HepG2 (cell line): ENCODE results near the gene B4GALT1. TPM values are rescaled to one million over a fixed set of nuclear protein-coding genes. Genes with fewer than 3 reads are reported as not detected.

Experiments
- CAMTA2 ChIP-seq: sonication (generic); formaldehyde crosslinking; IDR thresholded peaks from 2 replicates; pipeline ENCODE4 v1.4.0; 2020; ENCODE audit warnings: mild to moderate bottlenecking, missing genetic modification reagents, borderline replicate concordance
- FOXO1 ChIP-seq: sonication (generic); formaldehyde crosslinking; IDR thresholded peaks from 2 replicates; pipeline ENCODE4 v1.4.0; 2020; ENCODE audit warnings: missing genetic modification reagents
- HIVEP1 ChIP-seq: sonication (generic); formaldehyde crosslinking; IDR thresholded peaks from 2 replicates; pipeline ENCODE4 v1.4.0; 2020; ENCODE audit warnings: mild to moderate bottlenecking, missing genetic modification reagents
- MAFG ChIP-seq: sonication (generic); formaldehyde crosslinking; IDR thresholded peaks from 2 replicates; pipeline ENCODE4 v1.5.1; 2020; ENCODE audit warnings: mild to moderate bottlenecking, missing genetic modification reagents
- MAFK ChIP-seq, 2 experiments: IDR thresholded peaks in 1 of 2; conservative IDR thresholded peaks in 1 of 2; 2 replicates each; pipeline ENCODE4 v1.6.1; 2011; ENCODE audit warnings: improper control_type of control experiment in 2 of 2, low read length in 2 of 2
- MYPOP ChIP-seq: sonication (generic); formaldehyde crosslinking; IDR thresholded peaks from 2 replicates; pipeline ENCODE4 v1.8.1; 2023; ENCODE audit warnings: mild to moderate bottlenecking, moderate library complexity, missing genetic modification reagents
- NONO ChIP-seq, 2 experiments: fragments of 450-650 bp in 1 of 2; sonication (generic) in 1 of 2; formaldehyde crosslinking in 1 of 2; IDR thresholded peaks in 1 of 2; conservative IDR thresholded peaks in 1 of 2; 2 replicates each; pipeline versions ENCODE4 v1.6.1 to v1.8.0; 2017 to 2022; ENCODE audit warnings: mild to moderate bottlenecking in 1 of 2, missing genetic modification reagents in 1 of 2, moderate library complexity in 1 of 2
- PHF8 ChIP-seq: sonication (generic); formaldehyde crosslinking; IDR thresholded peaks from 2 replicates; pipeline ENCODE4 v1.5.0; 2020; ENCODE audit warnings: missing genetic modification reagents
- PLSCR1 ChIP-seq: sonication (generic); formaldehyde crosslinking; IDR thresholded peaks from 2 replicates; pipeline ENCODE4 v1.5.0; 2020; ENCODE audit warnings: missing genetic modification reagents, mild to moderate bottlenecking, borderline replicate concordance
- POLR2G ChIP-seq: fragments of 200-400 bp; formaldehyde crosslinking; IDR thresholded peaks from 2 replicates; pipeline ENCODE4 v1.6.1; 2018; ENCODE audit warnings: mild to moderate bottlenecking, low read depth, low read length, moderate library complexity
- SMYD3 ChIP-seq: sonication (generic); formaldehyde crosslinking; IDR thresholded peaks from 2 replicates; pipeline ENCODE4 v1.8.1; 2023; ENCODE audit warnings: mild to moderate bottlenecking, missing genetic modification reagents
- SRY ChIP-seq: sonication (generic); formaldehyde crosslinking; IDR thresholded peaks from 2 replicates; pipeline ENCODE4 v1.8.0; 2022; ENCODE audit warnings: mild to moderate bottlenecking, missing genetic modification reagents
- U2AF1 ChIP-seq: fragments of 200-400 bp; formaldehyde crosslinking; optimal IDR thresholded peaks from 2 replicates; pipeline ENCODE3; 2017; ENCODE audit warnings: mild to moderate bottlenecking, low read depth, low read length
- ZBTB2 ChIP-seq: sonication (generic); formaldehyde crosslinking; IDR thresholded peaks from 2 replicates; pipeline ENCODE4 v1.8.0; 2022; ENCODE audit warnings: low read depth, missing genetic modification reagents
- ZBTB37 ChIP-seq: sonication (generic); formaldehyde crosslinking; IDR thresholded peaks from 2 replicates; pipeline ENCODE4 v1.4.0; 2020; ENCODE audit warnings: mild to moderate bottlenecking, missing genetic modification reagents
- ZIK1 ChIP-seq: sonication (generic); formaldehyde crosslinking; IDR thresholded peaks from 2 replicates; pipeline ENCODE4 v1.5.0; 2020; ENCODE audit warnings: mild to moderate bottlenecking, low read depth, missing genetic modification reagents, borderline replicate concordance
- ZMAT5 ChIP-seq: sonication (generic); formaldehyde crosslinking; IDR thresholded peaks from 2 replicates; pipeline ENCODE4 v1.5.0; 2020; ENCODE audit warnings: mild to moderate bottlenecking, low read depth, missing genetic modification reagents, borderline replicate concordance
- ZNF547 ChIP-seq: sonication (generic); formaldehyde crosslinking; IDR thresholded peaks from 2 replicates; pipeline ENCODE4 v1.5.1; 2020; ENCODE audit warnings: mild to moderate bottlenecking, missing genetic modification reagents
- ZNF670 ChIP-seq: sonication (generic); formaldehyde crosslinking; IDR thresholded peaks from 2 replicates; pipeline ENCODE4 v1.8.0; 2022; ENCODE audit warnings: mild to moderate bottlenecking, missing genetic modification reagents, borderline replicate concordance
- ZNF674 ChIP-seq: sonication (generic); formaldehyde crosslinking; IDR thresholded peaks from 2 replicates; pipeline ENCODE4 v1.5.0; 2020; ENCODE audit warnings: low read depth, mild to moderate bottlenecking, missing genetic modification reagents
- ZNF776 ChIP-seq: sonication (generic); formaldehyde crosslinking; IDR thresholded peaks from 2 replicates; pipeline ENCODE4 v1.4.0; 2020; ENCODE audit warnings: mild to moderate bottlenecking, missing genetic modification reagents
- ZNF784 ChIP-seq: sonication (generic); formaldehyde crosslinking; IDR thresholded peaks from 2 replicates; pipeline ENCODE4 v1.5.1; 2020; ENCODE audit warnings: missing genetic modification reagents, mild to moderate bottlenecking, borderline replicate concordance
- polyA plus RNA-seq, 8 experiments: library from polyadenylated mRNA; depleted of rRNA in 3 of 8; stranded (reverse) in 7 of 8; unstranded in 1 of 8; fragments of >200 nt; fragmentation: Illumina TruSeq in 4 of 8; extraction: Trizol in 4 of 8; gene quantifications; 2 replicates each; pipeline versions ENCODE4 v1.2.1 to v1.2.3, GENCODE V29; 2011 to 2016; ENCODE audit warnings: low read depth in 4 of 8, missing spikeins in 1 of 8, mixed read lengths in 1 of 8; ENCODE audit not compliant: insufficient read depth in 1 of 8
- total RNA-seq, 5 experiments: library from RNA; depleted of rRNA; stranded (reverse); fragments of >200 nt; fragmentation: Illumina TruSeq; extraction: Trizol; gene quantifications; 2 replicates each; pipeline ENCODE4 v1.2.3, GENCODE V29; 2016; ENCODE audit warnings: low read depth in 1 of 5

B4GALT1 gene
- total and polyA plus RNA-seq, 2 of the 13 experiments (the other 11 are each of a cell fraction or from before 2014, with no cell fraction given) = 15.7 to 33.5 TPM

- no peak for TF ChIP-seq ZMAT5 (CRISPR knock-in tag)
- peak; percentile 1; the same call in 1 of the 2 replicates for TF ChIP-seq POLR2G
- TF ChIP-seq ZNF784 = no peak
- no peak for TF ChIP-seq MAFK (conservative IDR thresholded peaks at IDR 0.05 in 1 of 2, IDR thresholded peaks at IDR 0.05 in 1 of 2; ENCODE audit: low read length in 2 of 2)
- peak; percentile 41; the same call in 1 of the 2 replicates for TF ChIP-seq SRY (CRISPR knock-in tag)
- no peak for TF ChIP-seq ZNF670 (CRISPR knock-in tag)
- 0 out of 2 replicates have a peak, but pooled peaks have one; percentile 21 for TF ChIP-seq PLSCR1 (CRISPR knock-in tag)
- no peak for TF ChIP-seq ZBTB37 (CRISPR knock-in tag)
- TF ChIP-seq PHF8 = peak; percentile 39; the same call in 1 of the 2 replicates
- TF ChIP-seq ZNF776 (CRISPR knock-in tag) = peak; percentile 56; the same call in 1 of the 2 replicates
- TF ChIP-seq ZBTB2 (CRISPR knock-in tag) = 0 out of 2 replicates have a peak, but pooled peaks have one; percentile 56
- TF ChIP-seq FOXO1 = no peak
- no peak; the same call in 1 of the 2 replicates for TF ChIP-seq MYPOP
- TF ChIP-seq NONO (IDR thresholded peaks at IDR 0.05) = no peak
- TF ChIP-seq NONO (CRISPR knock-in tag; conservative IDR thresholded peaks at IDR 0.05) = peak; percentile 62
- no peak for TF ChIP-seq MAFG (CRISPR knock-in tag)
- 0 out of 2 replicates have a peak, but pooled peaks have one; percentile 13 for TF ChIP-seq CAMTA2
- peak; percentile 52; the same call in 1 of the 2 replicates for TF ChIP-seq HIVEP1 (CRISPR knock-in tag)
- no peak for TF ChIP-seq U2AF1
- TF ChIP-seq ZIK1 (CRISPR knock-in tag) = no peak
- TF ChIP-seq SMYD3 (CRISPR knock-in tag) = no peak
- TF ChIP-seq ZNF547 (CRISPR knock-in tag) = no peak
- no peak for TF ChIP-seq ZNF674 (CRISPR knock-in tag)
Measured at GRCh38 chr9:33166231-33167083, 679 bp downstream of the B4GALT1 start (continued).
